Mucosa of gallbladder (tissue), 1 donor: ENCODE results near the gene CRTAP. TPM values are rescaled to one million over a fixed set of nuclear protein-coding genes. Genes with fewer than 3 reads are reported as not detected.
"Not testable (repeated sequence)": the region's sequence is repeated elsewhere in the genome, so short reads cannot be mapped to it uniquely, and the experiment has no call there.

ENCODE experiments used
- DNase-seq: peaks from one replicate; pipeline ENCODE4 v3.0.0-alpha.2; 2020; ENCODE audit warnings: low spot score
- total RNA-seq: library from RNA; stranded (reverse); gene quantifications from one replicate; pipeline ENCODE4 v1.2.1, GENCODE V29; 2021
- donor health status: DM: no; HTN: no; CAD: no.

Gene CRTAP
- total RNA-seq, 1 donor from 2014 or later = 211 TPM

DNA sequence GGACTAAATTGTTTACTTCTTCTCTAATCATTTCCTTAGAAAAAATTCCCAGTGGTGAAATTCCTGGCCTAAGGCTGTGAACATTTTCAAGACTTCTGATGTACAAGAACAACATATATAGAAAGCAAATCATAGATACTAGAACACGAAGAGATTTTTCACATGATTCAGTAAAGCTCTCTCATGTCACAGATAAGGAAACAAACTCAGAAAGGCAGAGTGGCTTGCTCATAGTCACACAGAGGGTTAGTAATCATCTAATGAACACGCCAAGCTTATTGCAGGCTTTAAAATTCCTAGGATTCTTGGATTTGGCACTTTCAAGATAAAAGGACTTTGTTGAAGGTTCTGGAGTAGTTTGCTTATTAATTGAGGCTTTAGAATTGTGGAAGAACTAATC lies 26.2 kb downstream of the CRTAP start:
- no peak for DNase-seq

DNA sequence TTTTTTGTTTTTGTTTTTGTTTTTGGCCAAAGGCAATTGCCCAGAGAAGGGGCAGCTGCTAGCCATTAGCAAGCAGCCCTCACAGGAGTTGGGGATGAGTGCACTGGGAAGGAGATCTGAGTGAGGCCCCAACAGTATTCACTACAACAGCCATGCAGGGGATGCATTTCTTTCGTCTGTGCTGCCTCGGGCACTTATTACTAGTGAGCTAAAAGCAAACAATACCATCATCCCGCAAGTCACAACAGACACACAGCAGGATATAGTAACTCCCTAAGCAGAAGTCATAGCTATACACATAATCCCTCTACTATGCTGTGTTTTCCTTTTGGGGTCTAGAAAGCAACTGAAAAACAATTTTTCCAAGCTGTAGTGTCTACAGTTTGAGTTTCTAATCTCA lies 27.2 kb downstream of the CRTAP start:
- no peak for DNase-seq

- no peak for DNase-seq
These were observed 30.6 kb downstream of the CRTAP start for GRCh38 chr3:33144433-33144832.

DNA sequence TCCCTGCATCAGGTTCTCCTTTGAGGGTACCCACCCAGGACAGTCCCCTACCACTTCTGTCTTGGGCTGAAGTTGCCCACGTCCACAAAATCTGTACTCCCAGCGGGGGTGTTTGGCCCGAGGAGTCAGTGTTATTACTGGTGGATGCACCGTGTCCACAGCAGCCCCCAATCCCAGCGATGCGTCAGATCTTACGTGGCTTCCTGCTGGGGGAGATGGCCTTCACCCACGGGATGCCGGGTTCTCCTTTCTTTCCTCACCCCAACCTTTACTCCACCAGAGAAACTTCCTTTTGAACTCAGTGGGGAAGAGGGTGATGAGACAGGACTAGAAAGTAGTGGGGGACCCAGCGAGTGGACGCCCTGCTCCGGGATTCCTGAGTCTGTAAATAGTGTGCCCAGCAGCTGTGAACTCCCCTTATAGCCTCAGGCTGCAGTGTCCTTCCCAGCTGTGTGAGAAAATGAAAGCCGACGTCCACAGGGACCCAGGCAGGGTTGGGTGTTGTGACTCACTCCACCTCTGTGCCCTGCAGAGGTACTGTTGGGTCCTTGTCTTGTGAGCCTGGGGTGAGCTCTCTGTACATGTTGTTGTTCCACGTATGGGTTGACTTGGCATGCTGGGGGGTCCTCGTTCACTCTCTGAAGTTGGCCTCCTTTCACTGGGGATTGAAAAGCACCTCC lies 31.5 kb downstream of the CRTAP start:
- no peak for DNase-seq

DNA sequence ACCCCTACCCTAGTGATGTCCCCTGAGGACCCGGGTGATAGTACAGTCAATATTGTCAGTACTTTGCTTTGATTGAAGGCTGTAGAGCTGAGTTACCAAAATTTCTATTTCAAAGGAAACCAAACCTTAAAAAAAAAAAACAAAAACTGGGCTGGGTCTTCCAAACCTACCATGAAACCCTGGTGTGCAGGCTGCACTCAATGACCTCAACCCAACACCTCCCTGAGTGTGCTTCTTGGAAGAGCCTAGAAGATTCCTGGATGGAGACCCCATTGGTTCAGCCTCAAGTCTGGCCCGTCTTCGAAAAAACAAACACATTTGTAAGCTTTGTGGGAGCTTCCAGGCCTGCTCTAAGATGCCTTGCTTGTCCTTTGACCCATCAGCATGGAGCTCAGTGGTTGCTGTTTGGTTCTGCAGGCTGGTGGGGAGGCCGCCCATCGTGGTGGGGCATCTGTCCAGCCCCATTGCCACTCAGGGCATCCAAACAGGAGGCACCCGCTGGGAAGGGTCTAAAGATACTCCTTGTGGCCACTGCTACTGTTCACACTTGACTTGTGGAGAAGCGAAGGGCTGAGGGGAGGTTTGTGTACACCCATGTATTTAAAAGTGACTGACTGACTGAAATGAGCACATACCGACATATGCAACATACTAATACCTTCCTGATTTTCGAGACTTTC lies 32.2 kb downstream of the CRTAP start:
- no peak for DNase-seq

- DNase-seq = no peak
These were observed 33.1 kb downstream of the CRTAP start for GRCh38 chr3:33146791-33147445.

GRCh38 chr3:33149342-33149741 lies 35.5 kb downstream of the CRTAP start:
- no peak for DNase-seq

GRCh38 chr3:33152363-33153360 lies 38.8 kb downstream of the CRTAP start:
- DNase-seq = no peak

GRCh38 chr3:33153782-33154181 lies 40.0 kb downstream of the CRTAP start:
- DNase-seq = no peak

DNA sequence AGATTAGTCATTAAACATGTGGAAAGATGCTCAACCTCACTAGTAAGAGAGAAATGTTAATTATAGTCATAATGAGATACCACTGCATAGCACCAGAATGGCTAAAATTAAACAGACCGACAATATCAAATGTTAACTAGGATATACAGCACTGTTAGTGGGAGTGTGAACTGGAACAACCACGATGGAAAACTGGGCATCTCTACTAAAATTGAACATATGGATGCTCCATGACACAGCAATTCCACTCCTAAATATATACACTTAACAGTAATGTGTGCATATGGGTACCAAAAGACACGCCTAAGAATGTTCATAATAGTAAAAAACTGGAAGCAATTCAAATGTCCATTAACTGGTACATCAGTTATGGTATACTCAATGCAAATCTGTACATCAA lies 41.5 kb downstream of the CRTAP start:
- DNase-seq = no peak

DNA sequence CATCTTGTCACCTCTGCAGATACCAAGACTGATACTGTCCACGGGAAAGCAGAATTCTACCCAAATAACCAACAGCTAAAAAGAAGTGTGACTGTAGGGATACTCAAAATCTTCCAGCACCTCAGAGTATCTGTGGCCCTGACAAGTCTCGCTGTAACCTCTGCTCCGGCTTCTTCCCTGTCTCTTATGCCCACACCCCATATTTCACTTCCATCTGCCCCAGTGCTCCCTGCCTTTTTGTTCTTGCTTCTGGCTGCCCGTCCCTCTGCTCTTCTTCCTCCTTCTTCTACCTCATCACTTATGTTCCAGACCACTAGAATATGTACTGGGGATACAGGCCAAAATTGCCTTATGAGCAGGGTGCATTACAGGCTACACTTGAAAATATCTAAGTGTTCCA lies 45.4 kb downstream of the CRTAP start:
- no peak for DNase-seq

DNA sequence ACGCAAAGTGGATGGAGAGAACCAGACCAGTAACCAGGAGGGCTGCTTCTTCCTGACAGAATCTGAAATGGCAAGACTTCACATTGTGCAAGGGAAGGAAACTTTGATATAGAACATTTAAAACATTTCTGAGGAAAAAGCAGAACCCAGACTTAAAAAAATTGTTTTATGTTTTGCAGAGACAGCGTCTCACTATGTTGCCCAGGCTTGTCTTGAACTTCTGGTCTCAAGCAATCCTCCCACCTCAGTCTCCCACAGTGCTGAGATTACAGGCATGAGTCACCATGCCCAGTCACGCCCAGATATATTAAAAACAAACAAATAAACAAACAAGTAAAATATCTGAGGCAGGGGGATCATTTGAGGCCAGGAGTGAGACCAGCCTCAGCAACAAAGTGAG lies 46.2 kb downstream of the CRTAP start:
- DNase-seq = no peak

DNA sequence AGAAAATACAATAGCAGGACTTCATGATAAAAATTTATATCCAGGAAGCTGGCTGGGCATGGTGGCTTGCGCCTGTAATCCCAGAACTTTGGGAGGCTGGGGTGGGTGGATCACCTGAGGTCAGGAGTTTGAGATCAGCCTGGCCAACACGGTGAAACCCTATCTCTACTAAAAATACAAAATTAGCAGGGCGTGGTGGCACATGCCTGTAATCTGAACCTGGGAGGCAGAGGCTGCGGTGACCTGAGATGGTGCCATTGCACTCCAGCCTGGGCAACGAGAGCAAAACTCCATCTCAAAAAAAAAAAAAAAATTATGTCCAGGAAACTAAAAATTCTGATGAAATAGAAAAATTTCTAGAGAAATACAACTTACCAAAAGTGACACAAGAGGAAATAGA lies 48.8 kb downstream of the CRTAP start:
- DNase-seq = not testable (repeated sequence)

- DNase-seq = no peak
These were observed 51.6 kb downstream of the CRTAP start for GRCh38 chr3:33165372-33165771.

- no peak for DNase-seq
These were observed 52.3 kb downstream of the CRTAP start for GRCh38 chr3:33166095-33166494.

DNA sequence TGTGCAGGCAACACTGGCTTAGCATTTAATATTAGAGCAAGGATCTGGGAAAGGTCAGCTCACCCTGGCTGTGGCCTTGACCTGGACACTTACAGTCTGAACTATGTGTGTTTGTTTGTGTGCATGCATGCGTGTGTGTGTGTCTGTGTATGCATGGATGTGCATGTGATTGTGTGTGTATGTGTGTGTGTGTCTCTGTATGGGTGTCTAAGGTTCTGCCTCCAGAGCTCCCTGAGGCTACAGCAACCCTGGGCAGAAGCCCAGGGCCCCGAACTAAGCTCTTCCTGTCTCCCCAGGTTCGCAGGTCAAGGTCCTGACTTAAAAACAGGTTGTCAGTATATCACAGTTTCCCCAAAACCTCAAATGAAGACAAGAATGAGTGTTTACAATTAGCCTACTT lies 53.5 kb downstream of the CRTAP start:
- no peak for DNase-seq

GRCh38 chr3:33167716-33168336 lies 54.0 kb downstream of the CRTAP start:
- DNase-seq = no peak

DNA sequence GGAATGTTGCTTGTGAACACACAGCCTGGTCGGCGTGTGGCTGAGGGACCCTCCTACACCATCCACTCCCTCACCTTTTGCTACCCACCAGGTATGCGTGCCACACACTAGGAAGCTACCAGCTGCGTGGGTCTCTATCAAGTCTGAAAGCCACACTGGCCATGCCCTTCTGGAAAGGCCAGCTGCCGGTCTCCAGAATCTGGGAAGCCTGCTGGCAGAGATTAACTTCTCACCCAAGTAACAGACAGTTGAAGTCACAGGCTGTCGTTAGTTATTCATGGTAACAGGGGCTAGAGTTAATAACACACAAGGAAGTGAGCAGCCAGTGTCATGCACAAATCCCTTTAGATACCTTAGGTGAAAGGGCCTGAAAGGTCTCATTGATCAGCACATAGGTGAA lies 56.7 kb downstream of the CRTAP start:
- no peak for DNase-seq

DNA sequence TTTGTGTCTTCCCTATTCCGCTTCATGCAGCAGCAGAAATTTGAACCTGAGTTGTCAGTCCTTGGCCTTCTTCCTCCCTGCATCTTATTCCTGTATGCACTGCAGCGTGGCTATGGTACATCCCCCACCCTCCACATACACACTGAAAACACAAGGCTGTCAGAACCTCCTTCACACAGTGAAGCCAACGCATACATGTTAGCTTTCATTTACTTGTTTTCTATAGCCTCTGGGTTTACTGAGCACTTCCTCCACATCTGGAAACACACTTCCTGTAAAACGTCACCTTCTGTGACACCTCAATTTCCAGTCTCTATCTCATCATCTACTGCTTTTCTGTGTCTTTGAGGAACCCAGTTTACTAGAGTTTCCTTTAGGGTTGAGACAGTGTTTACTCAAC lies 57.8 kb downstream of the CRTAP start:
- DNase-seq = no peak

- DNase-seq = no peak
These were observed 59.3 kb downstream of the CRTAP start for GRCh38 chr3:33173103-33173502.

DNA sequence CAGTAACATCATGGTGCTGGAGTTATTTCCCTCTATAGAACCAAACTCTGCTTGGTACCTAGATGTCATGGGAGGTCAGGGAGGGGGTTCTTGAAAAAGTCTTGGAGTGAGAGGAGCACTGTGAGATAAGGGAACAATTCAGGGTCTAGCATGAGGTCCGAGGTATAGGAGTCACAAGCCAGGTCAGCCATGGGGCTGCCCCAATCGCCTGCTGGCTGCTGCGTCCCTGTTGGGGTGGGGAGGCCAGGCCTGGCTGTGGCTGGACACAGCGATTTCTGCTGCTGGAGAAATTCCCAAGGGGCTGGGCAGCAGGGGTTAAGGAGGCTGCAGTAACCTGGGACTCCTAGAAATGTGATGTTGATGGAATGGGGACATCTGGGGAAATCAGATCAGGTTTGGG lies 59.9 kb downstream of the CRTAP start:
- no peak for DNase-seq

DNA sequence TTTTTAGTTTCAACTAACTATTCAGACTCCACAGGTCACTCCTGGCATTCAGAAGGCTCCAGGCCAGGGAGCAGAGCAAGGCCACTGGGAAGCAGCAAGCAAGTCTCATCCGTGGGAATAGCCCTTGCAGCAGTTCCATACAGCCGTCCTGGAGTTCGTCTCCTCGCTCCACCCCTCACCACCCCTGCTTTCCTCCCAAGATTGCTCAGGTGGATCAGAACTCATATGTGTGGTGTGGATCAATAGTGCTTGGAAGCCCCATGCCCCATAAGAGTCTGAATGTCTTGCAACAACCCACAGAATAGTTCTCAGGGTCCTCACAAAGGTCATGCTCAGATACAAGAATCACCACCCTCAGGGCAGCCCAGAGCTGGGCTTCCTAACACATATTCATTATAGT lies 60.3 kb downstream of the CRTAP start:
- DNase-seq = no peak
